HG03457 (cell line): ENCODE results near the gene DIPK1C.
A peak's percentile ranks its signal among the peaks of the same experiment; 100 is the strongest.
"Not testable (repeated sequence)": the region's sequence is repeated elsewhere in the genome, so short reads cannot be mapped to it uniquely, and the experiment has no call there.

ENCODE experiments used
- ATAC-seq: cut with Tn5 transposase; IDR thresholded peaks from one replicate; pipeline ENCODE4 v1.9.1; 2021; ENCODE audit warnings: moderate number of reproducible peaks; ENCODE audit not compliant: unreplicated experiment

The DIPK1C gene

GRCh38 chr18:74457043-74457724, at the start of gene DIPK1C:
Gene DIPK1C, minus strand, starts transcription at chr18:74457308. Its CDS starts 49 bp downstream, at chr18:74457259.
- ATAC-seq = no peak

GRCh38 chr18:74506448-74507084, 49.5 kb upstream of the DIPK1C start:
- no peak for ATAC-seq

GRCh38 chr18:74505776-74506175, 48.7 kb upstream of the DIPK1C start:
- ATAC-seq = no peak

GRCh38 chr18:74503137-74503536, 46.0 kb upstream of the DIPK1C start:
- ATAC-seq = no peak

- no peak for ATAC-seq
Measured at GRCh38 chr18:74501386-74501785, 44.3 kb upstream of the DIPK1C start.

- not testable (repeated sequence) for ATAC-seq
Measured at GRCh38 chr18:74500774-74501173, 43.7 kb upstream of the DIPK1C start.

- no peak for ATAC-seq
Measured at GRCh38 chr18:74500372-74500771, 43.3 kb upstream of the DIPK1C start.

- ATAC-seq = peak; percentile 36
Measured at GRCh38 chr18:74499633-74500032, 42.5 kb upstream of the DIPK1C start.

GRCh38 chr18:74498712-74499627, 41.9 kb upstream of the DIPK1C start:
- peak; percentile 29 for ATAC-seq

- no peak for ATAC-seq
Measured at GRCh38 chr18:74497778-74498177, 40.7 kb upstream of the DIPK1C start.

GRCh38 chr18:74497324-74497676, 40.2 kb upstream of the DIPK1C start:
- no peak for ATAC-seq

GRCh38 chr18:74496508-74497323, 39.6 kb upstream of the DIPK1C start:
- peak; percentile 15 for ATAC-seq

GRCh38 chr18:74495581-74496507, 38.7 kb upstream of the DIPK1C start, which contains the start of gene CNDP2:
Gene CNDP2, plus strand, starts transcription at chr18:74496363. Its CDS starts 3,611 bp downstream, at chr18:74499974.
- ATAC-seq = peak; percentile 73

- no peak for ATAC-seq
Measured at GRCh38 chr18:74494514-74494913, 37.4 kb upstream of the DIPK1C start.

GRCh38 chr18:74493689-74494088, 36.6 kb upstream of the DIPK1C start:
- no peak for ATAC-seq

GRCh38 chr18:74492259-74492658, 35.2 kb upstream of the DIPK1C start:
- ATAC-seq = no peak

- no peak for ATAC-seq
Measured at GRCh38 chr18:74489676-74490075, 32.6 kb upstream of the DIPK1C start.

GRCh38 chr18:74488864-74489263, 31.8 kb upstream of the DIPK1C start:
- ATAC-seq = no peak

GRCh38 chr18:74488354-74488753, 31.2 kb upstream of the DIPK1C start:
- no peak for ATAC-seq
